Stimulated activated CD4-positive, alpha-beta T cell treated with anti-CD3 and anti-CD28 coated beads, TNF-alpha, amount 100 ng/mL, for 1 hour (primary cell): ENCODE measurements around the gene SLC33A1.

Experiments
- DNase-seq, 3 donors: peaks; one replicate each; pipeline ENCODE4 v3.0.0-alpha.2; 2020; ENCODE audit warnings: low read depth in 3 of 3, low spot score in 1 of 3

Gene SLC33A1

GRCh38 chr3:155792532-155792931 lies 61.7 kb downstream of the SLC33A1 start:
- no peak for DNase-seq

DNA sequence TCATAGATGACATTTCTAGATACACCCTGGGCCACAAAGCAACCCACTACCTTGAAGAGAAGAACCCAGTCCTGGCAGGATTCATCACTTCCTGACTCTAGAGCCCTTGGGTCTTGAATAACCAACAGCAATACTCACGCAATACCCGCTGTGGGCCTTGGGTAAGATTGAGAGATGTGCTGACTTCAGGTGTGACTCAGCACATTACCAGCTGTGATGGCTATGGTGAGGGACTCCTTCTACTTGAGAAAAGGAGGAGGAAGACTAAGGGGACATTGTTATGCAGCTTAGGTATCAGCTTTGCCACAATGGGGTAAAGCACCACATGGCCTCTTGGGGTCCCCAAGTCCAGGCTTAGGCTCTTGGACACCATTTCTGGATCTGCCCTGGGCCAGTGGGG lies 63.0 kb downstream of the SLC33A1 start:
- no peak for DNase-seq

GRCh38 chr3:155790272-155790925 lies 63.8 kb downstream of the SLC33A1 start:
- no peak for DNase-seq

DNA sequence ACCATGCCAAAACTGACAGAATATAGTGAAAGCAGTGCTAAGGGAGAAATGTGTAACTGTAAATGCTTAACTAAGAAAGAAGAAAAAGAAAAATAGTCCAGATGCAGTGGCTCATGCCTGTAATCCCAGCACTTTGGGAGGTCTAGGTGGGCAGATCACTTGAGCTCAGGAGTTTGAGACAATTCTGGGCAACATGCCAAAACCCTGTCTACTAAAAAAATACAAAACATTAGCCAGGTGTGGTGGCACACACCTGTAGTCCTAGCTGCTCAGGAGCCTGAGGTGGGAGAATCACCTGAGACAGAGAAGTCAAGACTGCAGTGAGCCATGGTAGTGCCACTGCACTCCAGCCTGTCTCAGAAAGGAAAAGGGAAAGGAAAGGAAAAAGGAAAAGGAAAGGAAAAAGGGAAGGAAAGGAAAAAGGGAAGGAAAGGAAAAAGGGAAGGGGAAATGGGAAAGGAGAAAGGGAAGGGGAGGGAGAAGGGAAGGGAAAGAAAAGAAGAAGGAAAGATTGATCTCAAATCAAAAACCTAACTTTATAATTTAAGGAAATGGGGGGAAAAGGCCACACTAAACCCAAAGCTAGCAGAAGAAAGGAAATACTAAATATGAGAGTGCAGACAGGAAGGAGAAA lies 68.4 kb downstream of the SLC33A1 start:
- DNase-seq: no peak

DNA sequence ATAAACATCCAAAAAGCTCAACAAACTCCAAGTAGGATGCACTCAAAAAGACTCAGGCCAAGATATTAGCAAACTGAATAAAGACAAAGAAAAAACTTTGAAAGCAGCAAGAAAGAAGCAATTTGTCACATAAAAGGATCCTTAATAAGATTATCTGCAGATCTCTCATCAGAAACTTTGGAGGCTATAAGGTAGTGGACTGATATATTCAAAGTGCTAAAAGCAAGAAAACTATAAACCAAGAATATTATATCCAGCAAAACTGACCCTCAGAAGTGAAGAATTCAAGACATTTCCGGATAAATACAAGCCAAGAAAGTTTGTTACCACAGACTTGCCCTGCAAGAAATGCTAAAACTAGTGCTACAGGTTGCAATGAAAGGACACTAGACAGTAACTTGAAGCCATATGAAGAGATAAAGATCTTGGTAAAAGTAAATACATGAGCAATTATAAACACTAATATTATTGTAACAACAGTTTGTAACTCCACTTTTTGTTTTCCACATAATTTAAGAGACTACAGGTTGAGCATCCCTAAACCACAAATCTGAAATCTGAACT lies 71.8 kb downstream of the SLC33A1 start:
- no peak for DNase-seq

GRCh38 chr3:155780291-155780690 lies 73.9 kb downstream of the SLC33A1 start:
- DNase-seq: no peak

- no peak for DNase-seq
Observed at GRCh38 chr3:155778462-155778861, 75.8 kb downstream of the SLC33A1 start.

DNA sequence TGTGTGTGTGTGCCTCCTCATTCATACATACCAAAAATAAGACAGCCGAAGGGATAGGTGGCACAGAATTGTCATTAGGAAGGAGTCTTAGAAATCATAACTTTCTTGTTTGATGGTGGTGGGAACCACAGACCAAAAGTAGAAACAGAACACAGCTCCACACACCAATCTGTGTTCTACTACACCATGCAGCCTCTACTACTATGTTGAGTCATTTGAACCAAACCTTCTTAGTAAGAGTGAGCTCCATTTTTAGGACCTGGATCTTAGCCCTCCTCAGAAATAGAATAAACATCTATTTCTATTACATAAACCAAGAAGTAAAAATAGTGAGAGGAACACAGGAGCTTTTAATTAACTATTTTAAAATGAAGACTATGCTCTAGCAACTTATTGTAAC lies 81.4 kb downstream of the SLC33A1 start:
- no peak for DNase-seq

DNA sequence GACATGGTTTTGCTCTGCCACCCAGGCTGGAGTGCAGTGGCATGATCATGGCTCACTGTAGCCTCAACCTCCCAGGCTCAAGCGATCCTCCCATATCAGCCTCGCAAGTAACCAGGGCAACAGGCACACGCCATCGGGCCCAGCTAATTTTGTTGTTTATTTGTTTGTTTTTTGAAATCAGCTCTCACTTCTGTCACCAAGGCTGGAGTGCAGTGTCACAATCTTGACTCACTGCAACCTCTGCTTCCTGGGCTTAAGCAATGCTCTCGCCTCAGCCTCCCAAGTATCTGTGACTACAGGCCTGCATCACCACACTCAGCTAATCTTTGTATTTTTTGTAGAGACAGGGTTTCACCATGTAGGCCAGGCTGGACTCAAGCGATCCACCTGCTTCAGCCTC lies 83.1 kb downstream of the SLC33A1 start:
- DNase-seq: no peak
